GM19023 (cell line): ENCODE measurements around the gene NDUFC2.
"Not testable (repeated sequence)": the region's sequence is repeated elsewhere in the genome, so short reads cannot be mapped to it uniquely, and the experiment has no call there.

Source experiments
- ATAC-seq: cut with Tn5 transposase; IDR thresholded peaks from one replicate; pipeline ENCODE4 v1.9.1; 2021; ENCODE audit warnings: mild to moderate bottlenecking, moderate library complexity; ENCODE audit not compliant: unreplicated experiment

The NDUFC2 gene

GRCh38 chr11:78032090-78032489, 47.6 kb downstream of the NDUFC2 start:
- ATAC-seq, result no peak

- peak; percentile 77 for ATAC-seq
Observed at GRCh38 chr11:78031629-78032028, 48.0 kb downstream of the NDUFC2 start.

GRCh38 chr11:78030429-78031325, 49.0 kb downstream of the NDUFC2 start:
- no peak for ATAC-seq

GRCh38 chr11:78028423-78028822, 51.2 kb downstream of the NDUFC2 start:
- ATAC-seq, result not testable (repeated sequence)

- ATAC-seq, result no peak
Observed at GRCh38 chr11:78027759-78028158, 51.9 kb downstream of the NDUFC2 start.

- no peak for ATAC-seq
Observed at GRCh38 chr11:78025378-78025777, 54.3 kb downstream of the NDUFC2 start.

GRCh38 chr11:78023426-78023825, 56.2 kb downstream of the NDUFC2 start:
- ATAC-seq, result no peak

GRCh38 chr11:78022397-78023396, 57.0 kb downstream of the NDUFC2 start, which contains the start of gene KCTD14:
TSS of gene KCTD14 (minus strand) at chr11:78023276. CDS start at chr11:78023249, 27 bp downstream.
- ATAC-seq, result no peak

GRCh38 chr11:78021611-78022010, 58.1 kb downstream of the NDUFC2 start:
- no peak for ATAC-seq

- no peak for ATAC-seq
Observed at GRCh38 chr11:78020246-78020645, 59.4 kb downstream of the NDUFC2 start.

GRCh38 chr11:78019808-78020207, 59.9 kb downstream of the NDUFC2 start:
- ATAC-seq, result no peak
